Measurements from ENCODE around the gene RERE.

DNA sequence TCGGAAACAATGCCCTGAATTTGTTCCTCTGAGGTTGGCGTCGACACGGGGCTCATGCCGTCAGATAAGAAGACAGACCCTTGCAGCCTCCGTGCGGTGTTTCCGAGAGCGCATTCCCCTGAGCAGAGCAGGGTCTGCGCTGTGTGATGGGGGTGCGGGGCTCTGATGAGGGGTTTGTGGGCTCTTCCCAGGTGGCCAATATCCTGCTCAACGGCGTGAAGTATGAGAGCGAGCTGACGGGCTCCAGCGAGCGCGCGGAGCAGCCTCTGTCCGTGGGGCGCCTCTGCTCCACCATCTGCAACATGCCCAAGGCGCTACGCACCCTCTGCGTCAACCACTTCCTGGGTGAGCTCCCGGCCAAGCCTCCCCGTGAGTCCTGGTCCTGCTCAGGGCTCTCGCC is 482.2 kb downstream of the RERE start:
- TF ChIP-seq, protein P1, sequence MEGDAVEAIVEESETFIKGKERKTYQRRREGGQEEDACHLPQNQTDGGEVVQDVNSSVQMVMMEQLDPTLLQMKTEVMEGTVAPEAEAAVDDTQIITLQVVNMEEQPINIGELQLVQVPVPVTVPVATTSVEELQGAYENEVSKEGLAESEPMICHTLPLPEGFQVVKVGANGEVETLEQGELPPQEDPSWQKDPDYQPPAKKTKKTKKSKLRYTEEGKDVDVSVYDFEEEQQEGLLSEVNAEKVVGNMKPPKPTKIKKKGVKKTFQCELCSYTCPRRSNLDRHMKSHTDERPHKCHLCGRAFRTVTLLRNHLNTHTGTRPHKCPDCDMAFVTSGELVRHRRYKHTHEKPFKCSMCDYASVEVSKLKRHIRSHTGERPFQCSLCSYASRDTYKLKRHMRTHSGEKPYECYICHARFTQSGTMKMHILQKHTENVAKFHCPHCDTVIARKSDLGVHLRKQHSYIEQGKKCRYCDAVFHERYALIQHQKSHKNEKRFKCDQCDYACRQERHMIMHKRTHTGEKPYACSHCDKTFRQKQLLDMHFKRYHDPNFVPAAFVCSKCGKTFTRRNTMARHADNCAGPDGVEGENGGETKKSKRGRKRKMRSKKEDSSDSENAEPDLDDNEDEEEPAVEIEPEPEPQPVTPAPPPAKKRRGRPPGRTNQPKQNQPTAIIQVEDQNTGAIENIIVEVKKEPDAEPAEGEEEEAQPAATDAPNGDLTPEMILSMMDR (IDR thresholded peaks at IDR 0.05; ENCODE audit: low read depth, low read length, poor library complexity, severe bottlenecking) = no peak
- TF ChIP-seq EZH2phosphoT487 (IDR thresholded peaks at IDR 0.05; ENCODE audit: borderline replicate concordance, low read length) = no peak
